ENCODE data around the gene ELMO1.

- no peak for TF ChIP-seq CTCF (IDR thresholded peaks at IDR 0.05)
- no peak for TF ChIP-seq POLR2AphosphoS5 (IDR thresholded peaks at IDR 0.05)
- TF ChIP-seq POLR2A (IDR thresholded peaks at IDR 0.05; ENCODE audit: low read depth), result no peak
- TF ChIP-seq EP300 (IDR thresholded peaks at IDR 0.05), result no peak
These were observed 274.2 kb downstream of the ELMO1 start for GRCh38 chr7:37174460-37174859.
